GM19438 (cell line): ENCODE results near the gene KRTAP2-1.
"Not testable (repeated sequence)": the region's sequence is repeated elsewhere in the genome, so short reads cannot be mapped to it uniquely, and the experiment has no call there.

ENCODE experiments used
- ATAC-seq: cut with Tn5 transposase; IDR thresholded peaks from one replicate; pipeline ENCODE4 v1.9.1; 2021; ENCODE audit warnings: low read depth; ENCODE audit not compliant: unreplicated experiment

KRTAP2-1 gene

DNA sequence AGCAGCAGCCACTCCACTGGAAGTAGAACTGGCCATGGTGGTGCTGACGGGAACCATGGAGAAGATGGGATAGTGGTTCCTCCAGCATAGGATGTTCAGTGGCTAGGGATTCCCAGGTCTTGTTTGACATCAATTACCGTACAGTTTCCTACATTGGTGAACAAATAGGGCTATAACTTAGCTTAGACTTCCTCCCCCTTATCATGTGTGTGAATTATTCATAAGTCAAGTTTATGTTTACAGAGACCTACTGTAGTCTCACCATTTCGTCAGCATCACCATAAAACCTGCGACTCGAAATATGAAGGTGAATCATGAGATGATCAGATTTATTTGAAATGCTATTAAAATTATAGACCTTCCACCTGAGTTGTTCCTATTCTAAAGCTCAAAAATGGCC is 11.6 kb upstream of the KRTAP2-1 start:
- ATAC-seq = no peak

DNA sequence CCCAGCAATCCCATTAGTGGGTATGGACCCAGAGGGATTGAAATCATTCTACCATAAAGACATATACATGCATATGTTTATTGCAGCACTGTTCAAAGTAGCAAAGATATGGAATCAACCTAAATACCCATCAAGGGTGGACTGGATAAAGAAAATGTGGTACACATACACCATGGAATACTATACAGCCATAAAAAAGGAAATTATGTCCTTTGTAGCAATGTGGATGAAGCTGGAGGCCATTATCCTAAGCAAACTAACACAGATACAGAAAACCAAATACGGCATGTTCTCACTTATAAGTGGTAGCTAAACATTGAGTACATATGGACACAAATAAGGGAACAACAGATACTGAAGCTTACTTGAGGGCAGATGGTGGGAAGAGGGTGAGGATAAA is 10.4 kb upstream of the KRTAP2-1 start:
- no peak for ATAC-seq

GRCh38 chr17:41055130-41055529 is 8.0 kb upstream of the KRTAP2-1 start, which contains the start of gene KRTAP2-2:
Gene KRTAP2-2 (minus strand): TSS chr17:41055230. CDS start chr17:41055211, 19 bp downstream.
- not testable (repeated sequence) for ATAC-seq

- not testable (repeated sequence) for ATAC-seq
Observed at GRCh38 chr17:41054556-41054955, 7.4 kb upstream of the KRTAP2-1 start.

- no peak for ATAC-seq
Observed at GRCh38 chr17:41054025-41054424, 6.9 kb upstream of the KRTAP2-1 start.

DNA sequence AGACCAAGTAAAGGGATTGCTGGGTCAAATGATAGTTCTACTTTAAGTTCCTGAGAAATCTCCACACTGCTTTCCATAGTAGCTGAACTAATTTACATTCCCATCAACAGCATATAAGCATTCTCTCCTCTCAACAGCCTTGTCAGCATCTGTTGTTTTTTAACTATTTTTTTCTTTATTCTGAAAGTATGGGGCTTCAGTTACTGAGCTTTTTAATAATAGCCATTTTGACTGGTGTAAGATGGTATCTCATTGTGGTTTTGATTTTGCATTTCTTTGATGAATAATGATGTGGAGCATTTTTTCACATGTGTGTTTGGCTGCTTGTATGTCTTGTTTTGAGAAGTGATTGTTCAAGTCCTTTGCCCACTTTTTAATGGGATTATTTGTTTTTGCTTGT is 5.5 kb upstream of the KRTAP2-1 start:
- no peak for ATAC-seq

DNA sequence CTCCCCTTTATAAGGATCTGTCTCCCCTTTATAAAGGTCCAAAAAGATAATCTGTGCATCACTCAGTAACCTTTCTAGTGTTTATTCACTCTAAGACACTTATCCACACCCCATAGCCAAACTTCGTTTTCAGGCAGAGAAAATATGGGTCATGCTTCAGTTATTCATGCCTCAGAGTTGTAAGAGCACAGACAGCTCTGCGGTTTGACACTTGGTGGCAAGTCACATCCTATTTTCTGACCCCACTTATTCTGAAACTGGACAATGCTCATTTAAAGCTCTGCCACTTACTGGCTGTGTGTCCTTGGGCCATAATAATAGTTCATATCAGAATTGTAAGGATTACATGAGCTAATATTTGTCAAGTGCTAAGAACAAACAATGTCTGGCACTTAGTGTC is 2.0 kb upstream of the KRTAP2-1 start:
- ATAC-seq = no peak

DNA sequence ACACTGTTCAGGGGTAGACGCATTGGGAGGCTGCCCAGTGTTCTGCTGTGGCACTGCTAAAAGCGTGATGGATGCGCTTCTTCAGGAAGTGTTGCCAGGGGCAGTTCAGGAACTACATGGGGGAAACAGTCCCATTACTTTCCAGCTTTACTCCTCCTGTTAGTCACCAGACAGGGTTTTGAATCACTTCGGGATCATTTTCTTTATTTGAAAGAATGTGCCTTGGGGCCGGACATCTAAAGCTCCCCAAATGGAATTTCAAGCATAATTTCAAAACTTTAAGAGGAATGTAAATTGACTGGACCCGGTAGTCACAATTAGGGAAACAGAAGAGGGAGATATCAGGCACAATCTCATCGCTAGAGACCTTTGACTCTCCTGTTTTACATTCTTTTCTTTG is 1.3 kb upstream of the KRTAP2-1 start:
- no peak for ATAC-seq

GRCh38 chr17:41042953-41043352 is 4.2 kb downstream of the KRTAP2-1 start:
- no peak for ATAC-seq

- ATAC-seq = not testable (repeated sequence)
Observed at GRCh38 chr17:41040783-41041571, 6.1 kb downstream of the KRTAP2-1 start, which contains the start of gene KRTAP1-1. Gene KRTAP1-1 (minus strand): TSS chr17:41041450. CDS start chr17:41041397, 53 bp downstream.

DNA sequence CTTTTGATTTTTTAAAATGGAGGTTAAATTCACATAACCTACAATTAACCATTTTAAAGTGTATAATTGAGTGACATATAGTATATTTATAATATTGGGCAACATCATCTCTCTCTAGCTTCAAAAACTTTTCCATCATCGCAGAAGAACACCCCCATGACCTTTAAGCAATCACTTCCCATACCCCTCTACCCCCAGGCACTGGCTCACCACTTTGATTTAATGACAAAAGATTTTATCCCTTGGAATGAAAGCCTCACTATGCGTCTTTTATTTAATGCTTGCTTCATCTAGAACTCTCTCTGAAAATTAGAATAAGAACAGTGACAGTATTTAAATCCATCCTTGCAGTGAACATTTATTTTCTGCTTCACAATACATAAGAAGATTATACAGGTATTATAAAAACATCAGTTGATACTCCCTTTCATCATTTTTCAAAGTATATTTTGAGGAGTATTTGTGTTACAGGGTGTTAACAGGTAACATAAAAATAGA is 9.2 kb downstream of the KRTAP2-1 start:
- no peak for ATAC-seq

DNA sequence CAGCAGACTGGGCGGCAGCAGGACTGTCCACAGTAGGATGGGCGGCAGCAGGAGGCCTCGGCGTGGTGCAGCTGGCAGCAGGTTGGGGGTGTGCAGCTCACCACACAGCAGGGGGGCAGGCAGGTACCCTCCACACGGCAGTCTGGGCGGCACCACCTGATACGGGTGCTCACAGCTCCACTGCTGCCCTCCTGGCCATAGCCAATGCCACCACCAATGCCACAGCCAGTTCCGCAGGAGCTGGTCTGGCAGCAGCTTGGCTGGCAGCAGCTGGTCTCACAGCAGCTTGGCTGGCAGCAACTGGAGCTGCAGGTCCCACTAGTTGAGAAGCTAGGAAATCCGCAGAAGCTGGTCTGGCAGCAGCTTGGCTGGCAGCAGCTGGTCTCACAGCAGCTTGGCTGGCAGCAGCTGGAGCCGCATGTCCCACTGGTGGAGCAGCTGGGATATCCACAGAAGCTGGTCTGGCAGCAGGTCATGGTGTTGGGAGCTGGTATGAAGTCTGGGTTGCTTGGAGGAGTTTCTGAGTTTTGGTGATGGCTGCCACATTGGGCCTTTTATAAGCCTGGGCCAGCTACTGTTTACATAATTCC is 12.7 kb downstream of the KRTAP2-1 start, which contains the start of gene KRTAP1-3:
Gene KRTAP1-3 (minus strand): TSS at position 529 of the 590 bp plus-strand sequence. CDS start 53 bp downstream, at position 476.
- not testable (repeated sequence) for ATAC-seq

DNA sequence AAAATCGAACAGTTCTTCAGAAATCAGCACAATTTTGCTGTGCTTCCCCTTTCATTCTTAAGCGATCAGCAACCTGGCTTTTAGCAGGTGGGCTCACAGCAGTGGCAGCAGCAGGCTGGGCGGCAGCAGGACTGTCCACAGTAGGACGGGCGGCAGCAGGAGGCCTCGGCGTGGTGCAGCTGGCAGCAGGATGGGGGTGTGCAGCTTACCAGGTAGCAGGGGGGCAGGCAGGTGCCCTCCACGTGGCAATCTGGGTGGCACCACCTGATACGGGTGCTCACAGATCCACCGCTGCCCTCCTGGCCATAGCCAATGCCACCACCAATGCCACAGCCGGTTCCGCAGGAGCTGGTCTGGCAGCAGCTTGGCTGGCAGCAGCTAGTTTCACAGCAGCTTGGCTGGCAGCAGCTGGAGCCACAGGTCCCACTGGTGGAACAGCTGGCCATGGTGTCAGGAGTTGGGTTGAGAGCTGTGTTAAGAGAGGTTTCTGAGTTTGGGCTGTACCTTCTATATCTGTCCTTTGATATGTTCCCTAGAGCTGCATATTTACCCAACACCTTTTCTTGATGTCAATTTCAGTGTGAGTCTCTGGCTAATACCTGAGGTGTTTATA is 17.4 kb downstream of the KRTAP2-1 start, which contains the start of gene KRTAP1-4:
Gene KRTAP1-4 (minus strand): TSS at position 563 of the 613 bp plus-strand sequence. CDS start 117 bp downstream, at position 446.
- ATAC-seq = no peak

DNA sequence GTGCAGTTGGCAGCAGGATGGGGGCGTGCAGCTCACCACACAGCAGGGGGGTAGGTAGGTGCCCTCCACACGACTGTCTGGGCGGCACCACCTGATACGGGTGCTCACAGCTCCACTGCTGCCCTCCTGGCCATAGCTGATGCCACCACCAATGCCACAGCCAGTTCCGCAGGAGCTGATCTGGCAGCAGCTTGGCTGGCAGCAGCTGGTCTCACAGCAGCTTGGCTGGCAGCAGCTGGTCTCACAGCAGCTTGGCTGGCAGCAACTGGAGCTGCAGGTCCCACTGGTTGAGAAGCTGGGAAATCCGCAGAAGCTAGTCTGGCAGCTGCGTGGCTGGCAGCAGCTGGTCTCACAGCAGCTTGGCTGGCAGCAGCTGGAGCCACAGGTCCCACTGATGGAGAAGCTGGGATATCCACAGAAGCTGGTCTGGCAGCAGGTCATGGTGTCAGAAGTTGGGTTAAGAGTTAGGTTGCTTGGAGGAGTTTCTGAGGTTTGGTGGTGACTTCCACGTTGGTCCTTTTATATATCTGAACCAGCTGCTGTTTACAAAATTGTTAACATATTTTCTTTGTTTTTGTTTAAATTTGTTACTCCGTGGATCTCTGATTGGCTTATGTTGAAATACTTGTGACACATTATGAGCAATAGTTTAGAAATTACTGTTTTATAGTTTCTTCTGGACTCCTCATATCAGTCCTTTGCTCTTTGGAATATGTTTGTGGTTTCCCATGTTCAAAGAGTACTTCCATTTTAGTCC is 20.2 kb downstream of the KRTAP2-1 start, which contains the start of gene KRTAP1-5:
Gene KRTAP1-5 (minus strand): TSS at position 494 of the 757 bp plus-strand sequence. CDS start 53 bp downstream, at position 441.
- ATAC-seq = no peak

DNA sequence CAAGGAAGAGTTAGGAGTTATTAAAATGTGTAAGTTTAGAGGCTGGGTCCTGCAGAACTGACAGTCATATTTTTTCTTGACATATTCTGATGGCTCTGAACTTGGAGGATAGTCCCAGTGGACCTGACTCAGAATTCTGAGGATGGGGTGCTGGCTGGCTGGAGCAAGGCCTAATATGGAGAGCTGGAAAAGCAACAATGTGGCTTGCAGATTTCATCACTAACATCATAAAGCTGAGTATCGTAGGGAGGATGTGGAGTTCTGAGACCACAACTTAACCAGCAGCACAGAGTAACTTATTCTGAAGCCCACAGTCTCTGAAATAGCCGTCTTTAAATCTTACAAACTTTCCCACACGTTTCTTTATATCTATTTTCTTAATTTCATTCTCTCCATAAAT is 22.4 kb downstream of the KRTAP2-1 start:
- ATAC-seq = no peak

DNA sequence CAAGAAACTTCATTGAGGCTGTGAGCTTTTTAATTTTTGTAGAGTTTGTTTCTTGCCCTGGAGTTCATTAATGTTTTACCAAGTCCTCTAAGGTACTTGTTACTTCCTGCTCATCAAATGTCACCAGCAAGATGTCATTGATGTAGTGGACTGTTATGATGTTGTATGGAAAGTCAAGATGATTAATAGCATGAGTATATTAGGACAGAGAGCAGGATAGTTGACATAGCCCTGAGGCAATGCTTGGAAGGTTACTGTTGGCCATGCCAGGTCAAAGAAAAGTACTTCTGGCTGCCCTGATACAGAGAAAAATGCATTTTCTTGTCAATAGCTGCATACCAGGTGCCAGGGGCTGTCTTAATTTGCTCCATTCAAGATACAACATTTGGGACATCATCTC is 26.8 kb downstream of the KRTAP2-1 start:
- ATAC-seq = no peak

DNA sequence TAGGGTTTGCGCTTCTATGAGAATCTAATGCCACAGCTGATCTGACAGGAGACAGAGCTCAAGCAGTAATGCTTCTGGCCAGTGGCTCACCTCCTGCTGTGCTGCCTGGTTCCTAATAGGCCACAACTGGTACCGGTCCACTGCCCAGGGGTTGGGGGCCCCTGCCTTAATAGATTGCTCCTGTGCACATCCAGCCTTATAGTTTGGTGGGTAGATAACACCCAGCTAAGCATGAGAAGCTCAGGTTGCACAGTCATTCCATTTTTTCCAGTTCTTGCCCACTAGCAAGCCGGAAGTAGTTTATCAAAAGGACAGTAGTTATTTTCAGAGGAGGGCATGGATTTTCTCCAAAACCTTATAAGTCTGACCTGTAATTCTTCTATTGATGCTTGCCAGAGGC is 27.7 kb downstream of the KRTAP2-1 start:
- no peak for ATAC-seq

DNA sequence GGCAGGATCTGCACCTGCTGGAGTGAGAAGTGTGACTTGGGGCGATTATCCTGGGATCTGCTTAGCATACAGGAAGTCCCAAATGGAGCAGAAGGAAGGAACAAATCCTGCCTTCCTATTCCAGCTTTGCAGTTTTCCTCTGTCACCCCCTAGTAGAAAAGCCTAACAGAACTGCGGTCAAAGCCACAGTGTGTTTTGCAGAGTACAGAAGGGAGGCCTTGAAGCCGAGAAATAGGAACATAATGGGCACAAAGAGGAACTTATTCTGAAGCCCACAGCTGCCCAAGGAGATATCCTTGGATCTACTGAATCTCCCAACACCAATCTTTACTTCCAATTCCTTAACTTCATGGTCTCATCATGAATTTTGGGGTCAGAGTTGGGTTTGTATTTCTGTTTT is 28.6 kb downstream of the KRTAP2-1 start:
- no peak for ATAC-seq

- no peak for ATAC-seq
Observed at GRCh38 chr17:41016578-41017215, 30.4 kb downstream of the KRTAP2-1 start.

GRCh38 chr17:41015454-41015853 is 31.7 kb downstream of the KRTAP2-1 start:
- no peak for ATAC-seq
